ENCODE data around the gene ARFGAP1.
"Not testable (repeated sequence)": the region's sequence is repeated elsewhere in the genome, so short reads cannot be mapped to it uniquely, and the experiment has no call there.

ARFGAP1 gene

DNA sequence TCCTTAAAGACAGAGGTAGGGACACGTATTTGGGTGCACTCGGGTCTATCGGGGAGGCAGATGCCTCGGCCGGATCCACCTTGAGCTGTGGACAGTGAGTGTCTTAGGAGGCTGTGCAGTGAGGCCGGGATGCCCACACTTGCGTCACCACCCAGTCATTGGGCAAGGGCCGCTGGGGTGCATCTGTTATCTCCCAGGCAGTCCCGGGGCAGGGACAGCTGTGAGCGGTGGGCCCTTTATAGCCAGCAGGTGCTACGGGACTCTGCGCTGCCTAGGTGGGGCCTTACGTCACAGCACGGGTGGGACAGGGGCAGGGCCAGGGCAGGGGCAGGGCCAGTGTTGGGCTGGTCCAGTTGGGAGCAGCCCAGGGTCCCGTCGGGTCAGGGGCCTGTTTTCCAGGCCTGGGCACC lies 19.7 kb downstream of the ARFGAP1 start:
- DNase-seq (ENCODE audit: low spot score) = no peak

DNA sequence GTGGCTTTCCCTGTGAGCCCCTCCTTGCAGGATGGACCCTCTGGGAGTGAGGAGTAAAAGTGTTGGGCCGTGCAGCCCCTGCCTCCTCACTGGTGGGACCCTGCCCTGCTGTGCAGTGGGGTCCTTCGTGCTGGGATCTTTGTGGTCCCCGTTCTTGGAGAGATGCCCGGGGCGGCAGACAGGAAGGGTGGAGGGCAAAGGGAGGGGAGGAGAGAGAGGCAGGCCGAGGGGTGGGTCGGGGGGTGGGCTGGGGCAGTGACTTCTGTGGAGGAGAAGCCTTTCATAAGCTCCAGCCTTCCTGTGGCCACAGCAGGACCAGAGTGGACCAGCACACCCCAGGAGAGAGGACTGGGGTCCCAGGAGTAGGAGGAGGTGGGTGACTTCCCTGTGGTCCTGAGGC lies 20.3 kb downstream of the ARFGAP1 start, which contains the start of gene COL20A1:
Gene COL20A1 (plus strand): TSS at position 283 of the 400 bp plus-strand sequence. CDS start 1,922 bp downstream, outside the sequence.
- DNase-seq (ENCODE audit: low spot score) = no peak

DNA sequence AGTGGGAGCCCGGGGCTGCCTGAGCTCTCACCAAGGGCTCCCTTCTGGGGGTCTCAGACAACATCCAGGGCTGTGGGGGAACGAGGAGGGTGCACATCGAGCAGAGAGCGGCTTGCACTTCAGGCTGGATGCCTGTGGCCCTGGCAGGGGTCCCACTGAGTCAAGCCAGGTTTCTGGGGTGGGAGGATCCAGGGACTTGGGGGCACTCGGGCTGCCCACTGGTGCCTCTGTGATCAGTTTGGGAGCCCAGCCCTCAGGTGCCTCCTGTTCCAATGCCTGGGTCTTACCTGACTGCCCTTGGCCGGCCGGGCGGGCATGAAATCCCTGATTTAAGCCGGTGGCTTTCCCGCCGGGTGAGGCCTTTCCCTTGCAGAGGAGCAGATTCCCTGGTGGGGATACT lies 20.8 kb downstream of the ARFGAP1 start:
- DNase-seq (ENCODE audit: low spot score) = no peak

DNA sequence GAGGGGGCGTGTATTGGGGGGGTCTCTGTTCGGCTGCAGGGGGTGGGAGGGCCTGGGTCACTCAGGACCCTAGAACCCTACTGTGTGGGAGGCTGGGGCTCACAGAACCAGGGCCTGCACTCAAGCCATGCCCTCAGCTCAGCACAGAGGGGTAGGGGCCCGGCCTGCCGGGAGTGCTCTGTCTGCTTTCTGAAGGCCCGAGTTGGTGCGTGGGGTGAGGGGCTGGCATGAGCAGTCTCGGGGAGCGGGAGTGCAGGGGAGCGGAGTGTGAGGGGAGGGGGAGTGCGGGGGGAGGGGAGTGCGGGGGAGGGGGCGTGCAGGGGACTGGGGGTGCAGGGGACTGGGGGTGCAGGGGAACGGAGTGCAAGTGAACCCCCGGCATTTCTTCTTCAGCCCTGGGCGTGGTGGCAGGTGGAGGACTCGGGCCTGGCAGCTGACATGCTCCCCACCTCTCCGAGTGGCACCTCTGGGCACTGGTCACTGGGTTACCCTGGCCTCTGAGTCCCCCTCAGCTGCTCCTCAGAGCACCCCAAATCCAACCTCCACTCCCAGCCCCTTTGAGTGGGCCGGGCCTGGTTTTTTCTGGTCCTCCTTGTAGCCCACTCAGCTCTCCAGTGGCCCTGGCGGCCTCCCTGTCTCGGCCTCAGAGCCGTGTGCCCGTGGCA lies 21.4 kb downstream of the ARFGAP1 start:
- no peak for DNase-seq (ENCODE audit: low spot score)

DNA sequence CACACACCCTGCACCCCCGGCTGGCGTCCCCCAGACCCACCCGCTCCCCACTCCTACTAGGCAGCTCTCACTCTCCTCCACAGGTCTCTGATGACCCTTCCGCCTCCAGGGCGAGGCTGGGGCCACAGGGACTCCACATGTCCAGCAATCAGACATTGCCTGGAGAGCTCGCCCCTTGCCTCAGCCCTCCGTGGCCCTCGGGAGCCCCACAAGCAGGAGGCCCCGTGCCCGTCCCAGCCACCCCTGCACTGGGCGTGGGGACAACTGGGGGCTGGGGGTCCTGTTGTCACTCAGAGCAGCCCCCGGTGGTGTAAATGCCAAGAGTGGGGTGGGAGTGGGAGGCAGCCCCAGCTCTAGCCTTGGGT lies 21.9 kb downstream of the ARFGAP1 start:
- no peak for DNase-seq (ENCODE audit: low spot score)

DNA sequence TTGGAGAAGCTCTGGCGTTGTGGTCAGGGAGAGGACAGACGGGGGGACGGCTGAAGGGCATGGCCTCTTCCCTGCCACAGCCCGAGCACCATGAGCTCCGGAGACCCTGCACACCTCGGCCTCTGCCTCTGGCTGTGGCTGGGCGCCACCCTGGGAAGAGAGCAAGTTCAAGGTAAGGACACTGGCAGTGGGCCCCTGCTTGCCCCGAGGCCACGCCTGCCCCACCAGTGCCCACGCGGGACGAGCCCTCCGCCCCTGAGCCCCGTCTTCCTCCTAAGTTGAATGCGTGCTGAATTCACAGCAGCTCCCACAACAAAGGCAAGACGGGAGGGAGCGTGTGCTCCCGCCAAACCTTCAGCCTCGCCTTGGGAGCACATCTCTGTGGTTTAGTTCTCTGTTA lies 22.4 kb downstream of the ARFGAP1 start:
- DNase-seq (ENCODE audit: low spot score) = no peak

DNA sequence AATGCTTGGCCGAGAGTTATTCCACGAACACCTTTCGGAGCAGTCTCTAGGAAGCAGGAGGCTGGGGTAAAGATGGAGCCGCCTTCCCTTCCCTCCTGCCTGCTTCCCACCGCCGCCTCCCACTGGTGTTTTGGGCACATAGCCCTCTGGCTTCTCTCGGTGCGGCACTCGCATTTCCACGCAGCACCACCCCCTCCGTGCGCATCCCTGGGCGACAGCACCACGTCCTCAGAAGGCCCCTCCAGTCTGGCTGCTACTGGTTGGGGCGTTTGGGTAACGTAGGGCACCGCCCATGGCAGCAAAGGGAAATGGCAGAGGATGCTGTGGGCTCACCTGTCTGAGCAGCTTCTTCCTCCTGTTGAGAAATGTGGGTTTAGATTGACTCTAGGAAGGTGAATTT lies 22.8 kb downstream of the ARFGAP1 start:
- DNase-seq (ENCODE audit: low spot score) = no peak

DNA sequence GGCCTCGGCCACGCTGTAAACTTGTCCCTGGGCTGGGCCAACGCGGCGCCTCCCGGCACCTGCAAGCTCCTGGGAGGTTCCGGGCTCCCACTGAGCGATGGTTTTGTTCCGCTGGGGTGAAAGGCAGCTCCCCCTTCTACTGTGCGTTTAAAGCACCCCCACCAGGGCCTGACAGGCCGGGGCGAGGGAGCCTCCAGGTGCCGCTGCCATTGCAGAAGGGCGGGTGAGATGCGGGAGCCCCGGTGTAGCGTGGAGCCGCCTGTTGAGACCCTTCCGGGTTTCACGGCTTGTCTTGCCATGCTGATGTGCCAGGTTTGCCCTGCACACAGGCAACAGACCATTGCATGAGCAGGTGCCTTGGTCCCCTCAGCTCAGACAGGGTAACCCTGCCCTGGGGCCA lies 23.2 kb downstream of the ARFGAP1 start:
- no peak for DNase-seq (ENCODE audit: low spot score)

DNA sequence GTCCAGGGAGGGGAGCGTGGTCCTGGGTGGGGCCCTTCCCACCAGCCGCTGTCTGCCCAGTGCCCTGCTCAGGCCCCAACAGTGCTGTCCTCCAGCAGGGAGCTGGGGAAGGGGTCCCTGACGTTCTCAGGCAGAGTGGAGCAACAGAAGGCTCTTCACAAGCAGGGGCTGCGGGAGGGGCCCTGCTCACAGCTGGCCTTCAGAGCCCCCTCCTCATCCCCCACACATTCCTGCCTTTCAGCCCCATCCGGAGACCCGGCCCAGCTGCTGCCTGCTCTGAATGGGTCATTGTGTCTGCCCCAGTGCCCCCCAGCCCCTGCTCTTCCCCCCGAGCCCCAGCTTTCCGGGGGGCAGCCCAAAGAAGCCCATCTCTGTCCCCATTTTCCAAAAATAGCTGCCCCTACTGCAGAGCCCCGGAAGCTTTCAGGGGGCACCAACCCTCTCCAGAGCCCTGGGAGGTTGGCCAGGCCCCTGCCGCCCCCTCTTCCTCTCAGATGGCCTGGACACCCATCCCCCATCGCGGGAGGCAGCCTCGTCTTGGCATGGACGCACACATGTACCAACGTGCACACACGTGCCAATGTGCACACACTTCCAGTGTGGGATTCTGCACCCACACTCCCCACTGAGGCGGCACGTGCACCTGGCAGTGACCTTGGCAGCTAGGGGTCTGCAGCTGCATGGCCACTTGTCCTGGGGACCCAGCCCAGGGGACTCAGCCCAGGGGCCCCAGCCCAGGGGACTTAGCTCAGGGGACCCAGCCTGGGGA lies 24.1 kb downstream of the ARFGAP1 start:
- DNase-seq (ENCODE audit: low spot score) = no peak

DNA sequence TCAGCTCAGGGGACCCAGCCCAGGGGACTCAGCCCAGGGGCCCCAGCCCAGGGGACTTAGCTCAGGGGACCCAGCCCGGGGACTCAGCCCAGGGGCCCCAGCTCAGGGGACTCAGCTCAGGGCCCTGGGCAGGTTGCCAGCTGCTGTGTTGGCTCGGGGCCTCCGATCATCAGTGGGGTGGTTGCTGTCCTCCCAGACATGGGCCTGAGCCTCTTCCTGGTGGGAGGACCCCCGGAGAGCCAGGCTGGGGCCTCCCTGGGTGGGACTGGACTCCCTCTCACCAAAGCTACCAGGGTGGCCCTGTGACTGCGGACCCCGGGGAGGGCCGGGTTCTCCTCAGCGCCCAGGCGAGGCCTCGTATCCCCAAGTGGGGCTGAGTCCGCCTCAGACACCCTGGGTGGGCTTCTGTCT lies 24.8 kb downstream of the ARFGAP1 start:
- DNase-seq (ENCODE audit: low spot score) = no peak

DNA sequence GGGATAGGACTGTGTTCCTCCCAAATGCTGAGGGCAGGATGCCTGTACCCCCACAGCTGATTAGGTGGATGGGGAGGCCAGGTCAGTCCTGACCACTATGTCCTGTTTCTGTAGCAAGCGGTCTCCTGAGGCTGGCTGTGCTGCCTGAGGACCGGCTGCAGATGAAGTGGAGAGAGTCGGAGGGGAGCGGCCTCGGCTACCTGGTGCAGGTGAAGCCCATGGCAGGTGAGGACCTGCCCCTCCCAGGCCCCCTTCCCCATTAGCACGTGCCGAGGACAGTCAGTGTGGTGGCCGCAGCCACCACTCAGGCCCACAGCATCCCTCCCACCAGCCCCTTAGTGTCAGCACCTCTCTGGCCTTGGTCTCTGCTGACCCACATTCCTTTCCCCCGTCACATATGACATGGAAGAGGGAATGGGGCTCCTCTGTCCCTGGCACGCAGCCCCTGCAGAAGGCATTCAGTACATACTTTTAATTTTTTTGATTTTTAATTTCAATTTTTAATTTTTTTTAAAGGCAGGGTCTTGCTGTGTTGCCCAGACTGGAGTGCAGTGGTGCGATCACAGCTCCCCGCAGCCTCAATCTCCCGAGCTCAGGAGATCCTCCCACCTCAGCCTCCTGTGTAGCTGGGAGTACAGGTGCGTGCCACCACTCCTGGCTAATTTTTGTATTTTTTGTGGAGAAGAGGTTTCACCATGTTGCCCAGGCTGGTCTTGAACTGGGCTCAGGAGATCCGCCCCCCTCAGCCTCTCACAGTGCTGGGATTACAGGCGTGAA lies 25.4 kb downstream of the ARFGAP1 start:
- DNase-seq (ENCODE audit: low spot score) = no peak

DNA sequence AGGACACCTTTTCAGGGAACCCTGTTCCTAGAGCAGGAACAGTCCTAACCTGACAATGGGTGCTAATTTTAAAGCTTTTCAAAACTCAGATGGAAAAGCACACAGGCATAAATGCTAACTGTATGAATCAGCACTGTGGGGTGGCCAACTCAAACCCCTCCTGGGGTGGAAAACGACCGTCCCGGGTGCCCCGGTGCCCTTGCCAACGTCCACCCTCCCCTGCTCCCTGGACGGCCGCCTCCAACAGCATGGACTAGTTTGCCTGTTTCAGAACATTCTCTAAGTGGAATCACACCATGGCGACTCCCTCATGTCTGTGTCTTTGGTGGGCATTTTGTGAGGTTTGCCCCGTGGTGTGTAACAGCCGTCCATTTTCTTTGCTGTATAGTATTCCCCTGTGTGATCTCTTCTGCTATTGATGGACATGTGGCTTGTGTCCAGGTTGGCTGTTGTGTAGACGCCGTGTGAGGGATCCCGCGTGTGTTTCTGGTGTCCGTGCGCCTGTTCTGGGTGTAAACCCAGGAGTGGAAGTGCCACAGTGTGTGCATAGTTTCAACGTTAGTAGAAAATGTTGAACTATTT lies 26.2 kb downstream of the ARFGAP1 start:
- no peak for DNase-seq (ENCODE audit: low spot score)

DNA sequence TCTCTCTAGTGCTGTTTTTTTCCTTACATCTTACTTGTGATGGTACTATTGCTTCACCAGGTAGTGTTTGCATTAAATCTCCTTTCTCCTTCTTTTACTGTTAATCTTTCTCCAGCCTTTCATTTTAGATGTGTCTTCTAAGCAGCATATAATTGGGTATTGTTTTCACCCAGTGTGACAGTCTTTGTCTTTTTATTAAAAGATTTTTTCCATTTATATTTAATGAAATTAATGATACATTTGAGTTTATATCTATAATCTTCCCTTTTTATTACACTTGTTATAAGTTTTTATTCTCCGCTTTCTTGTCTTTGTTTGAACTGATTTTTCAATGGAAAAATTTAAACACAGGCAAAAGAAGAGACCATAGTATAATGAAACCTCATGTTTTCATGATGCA lies 29.1 kb downstream of the ARFGAP1 start:
- no peak for DNase-seq (ENCODE audit: low spot score)

DNA sequence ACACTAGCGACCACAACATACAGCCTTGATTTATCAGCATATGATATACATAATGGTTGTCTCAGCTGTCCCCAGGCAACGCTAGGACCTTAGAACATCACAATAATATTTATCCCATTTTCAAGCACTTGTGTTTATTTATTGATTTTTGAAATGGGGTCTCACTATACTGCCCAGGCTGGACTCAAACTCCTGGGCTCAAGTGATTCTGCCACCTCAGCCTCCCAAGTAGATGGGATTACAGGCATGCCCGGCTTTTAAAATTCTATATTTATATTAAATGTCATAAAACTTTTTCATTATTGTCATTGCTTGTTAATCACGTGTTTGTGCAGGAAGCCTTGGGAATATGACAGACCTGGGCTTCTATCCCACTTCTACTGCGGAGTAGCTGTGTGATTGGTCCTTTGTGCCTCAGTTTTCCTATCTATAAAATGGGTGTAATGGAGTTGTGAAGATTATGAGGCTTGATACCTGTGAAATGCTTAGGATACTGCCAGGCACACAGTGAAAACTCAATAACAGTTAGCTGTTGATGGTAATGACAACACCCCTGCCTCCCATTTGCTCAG lies 30.6 kb downstream of the ARFGAP1 start:
- no peak for DNase-seq (ENCODE audit: low spot score)

DNA sequence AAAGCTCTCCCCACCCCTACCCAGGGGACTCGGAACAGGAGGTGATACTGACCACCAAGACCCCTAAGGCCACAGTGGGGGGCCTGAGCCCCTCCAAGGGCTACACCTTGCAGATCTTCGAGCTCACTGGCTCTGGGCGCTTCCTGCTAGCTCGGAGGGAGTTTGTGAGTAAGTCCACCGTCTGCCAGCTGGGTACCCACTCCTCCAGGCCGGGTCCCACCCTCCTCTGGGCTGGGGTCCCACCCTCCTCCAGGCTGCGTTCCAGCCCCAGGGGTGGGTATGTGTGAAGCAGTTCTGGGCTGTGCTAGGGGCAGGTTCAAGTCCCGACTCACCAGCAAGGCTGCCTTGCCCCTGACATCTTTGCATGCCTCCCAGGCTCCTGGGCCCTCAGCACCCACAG lies 32.8 kb downstream of the ARFGAP1 start:
- DNase-seq (ENCODE audit: low spot score) = no peak

DNA sequence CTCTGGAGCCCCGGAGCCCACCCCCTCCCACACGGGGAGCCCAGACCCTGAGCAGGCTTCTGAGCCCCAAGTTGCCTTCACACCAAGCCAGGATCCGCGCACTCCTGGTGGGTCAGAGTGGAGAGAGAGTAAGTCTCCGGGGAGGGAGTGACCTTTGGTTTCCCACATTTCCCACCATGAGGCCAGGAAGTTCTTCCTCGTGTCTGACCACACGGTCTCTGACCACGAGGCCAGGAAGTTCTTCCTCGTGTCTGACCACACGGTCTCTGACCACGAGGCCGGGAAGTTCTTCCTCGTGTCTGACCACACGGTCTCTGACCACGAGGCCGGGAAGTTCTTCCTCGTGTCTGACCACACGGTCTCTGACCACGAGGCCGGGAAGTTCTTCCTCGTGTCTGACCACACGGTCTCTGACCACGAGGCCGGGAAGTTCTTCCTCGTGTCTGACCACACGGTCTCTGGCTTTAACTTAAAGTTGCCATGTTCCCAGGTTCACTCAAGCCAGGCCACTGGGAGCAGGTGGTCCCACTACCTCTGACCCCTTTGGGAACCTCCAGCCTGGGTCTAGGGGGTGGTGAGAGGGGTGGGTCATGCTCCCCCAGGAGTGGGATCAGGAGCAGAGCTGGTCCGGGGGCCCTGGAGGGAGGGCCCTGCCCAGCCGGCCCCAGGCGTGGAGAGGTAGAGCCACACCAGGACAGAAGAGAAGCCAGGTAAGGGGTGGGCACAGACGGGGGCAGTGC lies 33.5 kb downstream of the ARFGAP1 start:
- DNase-seq (ENCODE audit: low spot score) = not testable (repeated sequence)

DNA sequence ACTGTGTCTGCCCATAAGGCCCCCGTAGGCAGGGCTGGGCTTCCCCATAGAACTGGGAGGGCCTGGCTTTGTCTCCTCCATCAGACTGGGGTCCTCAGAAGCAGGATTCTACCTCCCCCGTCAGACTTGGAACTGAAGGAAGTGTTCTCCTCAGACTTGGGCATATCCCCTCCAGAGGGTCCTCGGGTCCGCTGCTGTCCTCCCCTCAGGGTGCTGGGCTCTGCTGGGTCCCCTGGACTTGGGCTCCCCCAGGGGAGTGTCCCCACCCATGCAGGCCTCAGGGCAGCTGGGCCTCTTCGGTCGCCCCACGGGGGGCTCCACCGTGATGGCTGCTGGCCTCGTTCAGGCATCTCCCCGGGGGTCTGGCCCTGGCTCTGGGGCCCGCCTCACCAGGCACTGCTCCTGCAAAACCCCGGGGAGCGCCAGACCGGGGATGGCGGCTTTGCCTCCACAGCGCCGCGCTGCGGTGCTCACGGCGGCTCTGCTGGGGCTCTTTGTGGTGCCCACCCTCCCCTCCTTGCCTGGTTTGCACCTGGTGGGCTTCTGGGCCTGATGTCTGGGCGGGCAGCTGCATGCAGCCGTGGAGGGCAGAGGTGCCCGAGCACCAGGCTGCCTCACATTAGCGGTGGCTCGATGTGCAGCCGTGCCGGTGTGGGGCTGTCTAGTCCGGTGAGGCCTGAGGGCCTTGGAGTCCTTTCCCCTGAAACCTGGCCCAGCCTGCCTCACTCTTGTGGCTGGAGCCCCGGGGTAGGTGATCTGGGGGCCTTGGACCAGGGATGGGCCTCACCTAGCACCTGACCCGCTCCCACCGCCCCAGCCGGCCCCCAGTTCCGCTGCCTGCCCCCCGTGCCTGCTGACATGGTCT lies 34.3 kb downstream of the ARFGAP1 start:
- no peak for DNase-seq (ENCODE audit: low spot score)

DNA sequence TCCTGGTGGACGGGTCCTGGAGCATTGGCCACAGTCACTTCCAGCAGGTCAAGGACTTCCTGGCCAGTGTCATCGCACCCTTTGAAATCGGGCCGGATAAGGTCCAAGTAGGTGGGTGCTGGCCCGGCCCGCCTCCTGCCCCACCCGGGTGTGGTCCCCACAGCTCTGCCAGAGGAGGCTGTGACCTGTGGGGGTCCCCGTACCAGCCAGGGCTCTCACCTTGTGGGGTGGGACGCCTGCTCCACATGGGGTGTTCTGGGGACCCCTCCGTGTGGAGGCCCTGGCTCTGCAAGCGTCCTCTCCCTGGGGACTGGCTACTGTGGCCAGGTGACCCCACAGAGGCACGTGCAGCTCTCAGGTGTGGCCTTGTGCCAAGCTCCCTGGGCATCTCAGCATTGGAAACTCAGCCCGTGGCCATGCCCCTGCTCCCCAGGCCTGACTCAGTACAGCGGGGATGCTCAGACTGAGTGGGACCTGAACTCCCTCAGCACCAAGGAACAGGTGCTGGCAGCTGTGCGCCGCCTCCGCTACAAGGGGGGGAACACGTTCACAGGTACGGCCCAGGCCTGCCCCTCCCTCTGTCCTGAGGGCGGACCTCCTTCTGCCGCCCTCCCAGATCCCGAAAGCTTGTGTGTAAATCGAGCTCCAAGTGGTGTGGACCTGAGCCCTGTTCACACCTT lies 35.1 kb downstream of the ARFGAP1 start:
- DNase-seq (ENCODE audit: low spot score) = no peak

DNA sequence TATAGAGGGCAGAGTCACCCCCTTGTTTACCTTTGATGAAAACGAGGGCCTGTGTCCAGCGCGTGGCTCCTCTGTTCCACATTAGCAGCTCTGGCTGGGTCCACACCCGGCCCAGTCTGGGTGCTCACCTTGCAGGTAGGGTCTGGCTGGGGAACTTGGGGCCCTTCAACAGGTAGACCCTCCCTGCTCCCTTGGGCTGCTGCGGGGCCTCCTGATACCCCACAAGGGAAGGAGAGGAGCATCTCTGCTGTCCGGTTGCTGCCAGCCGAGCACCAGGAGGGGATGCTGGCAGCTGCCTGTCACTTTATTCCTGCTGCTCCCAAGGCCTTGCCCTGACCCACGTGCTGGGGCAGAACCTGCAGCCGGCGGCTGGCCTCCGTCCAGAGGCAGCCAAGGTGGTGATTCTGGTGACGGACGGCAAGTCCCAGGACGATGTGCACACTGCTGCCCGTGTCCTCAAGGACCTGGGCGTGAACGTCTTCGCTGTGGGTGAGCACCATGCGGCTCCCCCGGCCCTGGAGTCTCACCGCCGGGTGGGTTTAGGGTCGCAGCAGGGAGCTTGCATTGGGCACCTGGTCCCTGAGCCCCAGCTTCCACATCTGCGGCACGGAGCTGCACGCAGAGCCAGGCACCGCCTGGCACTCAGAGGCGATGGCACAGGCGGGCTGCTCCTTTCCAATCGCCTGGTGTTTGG lies 35.8 kb downstream of the ARFGAP1 start:
- DNase-seq (ENCODE audit: low spot score) = no peak

Measured in hepatic stellate cell (primary cell).